Panc1 (cell line): ENCODE measurements around the gene NRG2. TPM values are rescaled to one million over a fixed set of nuclear protein-coding genes. Genes with fewer than 3 reads are reported as not detected.

Experiments used
- ATAC-seq: fragments of 200-7000 bp; cut with Tn5 transposase; 2 replicates; pipeline ENCODE4 v1.9.1; 2020; ENCODE audit warnings: mild to moderate bottlenecking, moderate library complexity
- BruUV-seq: library from RNA; stranded (reverse); fragments of 400-500 nt; replicated peaks from 2 replicates; lab custom pipeline; 2021; lab: Mats Ljungman, UMichigan
- CTCF ChIA-PET: fragments of 300-600 bp; sonication (Branson Sonifier 250); formaldehyde crosslinking; loops from one replicate; lab custom pipeline; 2022; ENCODE audit warnings: antibody characterized with exemption; lab: Charles Lee
- POLR2A ChIA-PET: fragments of 300-600 bp; sonication (Branson Sonifier 250); formaldehyde crosslinking; loops from one replicate; lab custom pipeline; 2022; ENCODE audit warnings: antibody characterized with exemption; lab: Charles Lee
- DNase-seq: peaks from one replicate; pipeline ENCODE4 v3.0.0-alpha.2; 2010; ENCODE audit warnings: low read depth, low spot score
- H3K27ac ChIP-seq: 2 replicates; pipeline ENCODE4 v1.5.1; 2011; ENCODE audit warnings: mild to moderate bottlenecking, low read length, inconsistent platforms
- H3K27me3 ChIP-seq: fragments of 200-500 bp; sonication (Bioruptor generic); 2 replicates; pipeline ENCODE4 v1.6.0; 2014; ENCODE audit warnings: low read length, inconsistent platforms; ENCODE audit not compliant: control insufficient read depth, insufficient read depth
- H3K36me3 ChIP-seq: fragments of 200-500 bp; sonication (Bioruptor generic); 2 replicates; pipeline ENCODE4 v1.5.1; 2014; ENCODE audit warnings: inconsistent platforms, mild to moderate bottlenecking, low read length, moderate library complexity; ENCODE audit not compliant: control insufficient read depth, insufficient read depth
- H3K4me1 ChIP-seq: 2 replicates; pipeline ENCODE4 v1.5.1; 2011; ENCODE audit warnings: inconsistent platforms, mild to moderate bottlenecking, low read length, moderate library complexity; ENCODE audit not compliant: control insufficient read depth, insufficient read depth
- H3K4me3 ChIP-seq, 2 experiments: 2 replicates each; pipeline ENCODE4 v1.5.1; 2011 to 2012; ENCODE audit warnings: low read depth in 2 of 2, low read length in 2 of 2, mild to moderate bottlenecking in 2 of 2, inconsistent platforms in 1 of 2, moderate library complexity in 1 of 2
- H3K9me3 ChIP-seq: fragments of 200-500 bp; sonication (Bioruptor generic); 2 replicates; pipeline ENCODE4 v1.5.1; 2014; ENCODE audit warnings: low read depth, mild to moderate bottlenecking, inconsistent platforms, low read length, moderate library complexity; ENCODE audit not compliant: control insufficient read depth, insufficient read depth
- CTCF ChIP-seq: fragments of 450-650 bp; IDR thresholded peaks from 2 replicates; pipeline ENCODE4 v1.5.1; 2017; ENCODE audit warnings: mild to moderate bottlenecking
- POLR2AphosphoS5 ChIP-seq: IDR thresholded peaks from 2 replicates; pipeline ENCODE4 v1.6.1; 2012; ENCODE audit warnings: mild to moderate bottlenecking, low read depth, low read length, moderate library complexity
- REST ChIP-seq, 2 experiments: IDR thresholded peaks; 2 replicates each; pipeline ENCODE4 v1.6.1; 2011 to 2012; ENCODE audit warnings: low read depth in 2 of 2, control low read depth in 1 of 2, low read length in 1 of 2, mild to moderate bottlenecking in 1 of 2, moderate library complexity in 1 of 2; ENCODE audit not compliant: insufficient read depth in 1 of 2
- SIN3A ChIP-seq: IDR thresholded peaks from 2 replicates; pipeline ENCODE4 v1.6.1; 2012; ENCODE audit warnings: low read depth, mild to moderate bottlenecking, low read length, moderate library complexity, borderline replicate concordance; ENCODE audit not compliant: insufficient read depth
- TCF7L2 ChIP-seq: IDR thresholded peaks from 2 replicates; pipeline ENCODE4 v1.6.1; 2011; ENCODE audit warnings: mild to moderate bottlenecking, low read depth, low read length, inconsistent platforms
- in situ Hi-C: cut with HindIII; loops from 2 replicates; pipeline ENCODE4 v1.10.0; 2016; ENCODE audit warnings: low sequenced_read_pairs, low pct_unique_long_range_greater_than_20kb
- intact Hi-C: fragments of 100-400 bp; cut with micrococcal nuclease; formaldehyde crosslinking; loops from one replicate; pipeline ENCODE4 v1.10.0; 2022; ENCODE audit not compliant: unreplicated experiment
- total RNA-seq: library from RNA; stranded (reverse); gene quantifications from one replicate; pipeline ENCODE4 v1.2.1, GENCODE V29; 2021; ENCODE audit not compliant: unreplicated experiment

NRG2 gene
- total RNA-seq, 1 experiment from 2014 or later, result 20.2 TPM

GRCh38 chr5:139810341-139811273 is 232.5 kb downstream of the NRG2 start:
- Histone ChIP-seq H3K27me3 (no peaks in the 10 kb centered on the region), H3K36me3 (no peaks in the 10 kb centered on the region), H3K4me1 (no peaks in the 10 kb centered on the region), H3K4me3 (no peak overlapping the region), H3K9me3 (no peaks in the 10 kb centered on the region), H3K27ac (no peak overlapping the region)
- intact Hi-C loops (no loop called here), in situ Hi-C loops (no loop called here)
- ATAC-seq (no peak), DNase-seq (no peak)
- no TSS peak for BruUV-seq
- ChIA-PET CTCF (no interaction called here), POLR2A (no interaction called here)
- TF ChIP-seq CTCF (no peak), POLR2AphosphoS5 (no peak), TCF7L2 (no peak), REST (IDR thresholded peaks at IDR 0.05; ENCODE audit: insufficient read depth in 1 of 2, low read depth in 2 of 2, low read length in 1 of 2) (no peak), SIN3A (no peak)

GRCh38 chr5:139809331-139809810 is 233.7 kb downstream of the NRG2 start:
- DNase-seq (no peak), ATAC-seq (no peak)
- no peak for TF ChIP-seq CTCF
- no peak for TF ChIP-seq TCF7L2
- TF ChIP-seq POLR2AphosphoS5, result no peak
- no peak for TF ChIP-seq SIN3A
- TF ChIP-seq REST (IDR thresholded peaks at IDR 0.05; ENCODE audit: insufficient read depth in 1 of 2, low read depth in 2 of 2, low read length in 1 of 2), result no peak
- ChIA-PET CTCF (no interaction called here), POLR2A (no interaction called here)
- no TSS peak for BruUV-seq
- Histone ChIP-seq H3K4me3 (no peak overlapping the region), H3K27me3 (no peaks in the 10 kb centered on the region), H3K9me3 (no peaks in the 10 kb centered on the region), H3K36me3 (no peaks in the 10 kb centered on the region), H3K27ac (no peak overlapping the region), H3K4me1 (no peaks in the 10 kb centered on the region)
- in situ Hi-C loops, result no loop called here
- intact Hi-C loops, result no loop called here
